ENCODE data around the gene LPCAT4.

Gene LPCAT4

GRCh38 chr15:34365836-34366235, 1.2 kb downstream of the LPCAT4 start:
- no peak for TF ChIP-seq CTCF (conservative IDR thresholded peaks at IDR 0.05; ENCODE audit: low read depth)
- DNase-seq (ENCODE audit: low spot score): no peak
- CTCF ChIA-PET: no interaction called here
- POLR2A ChIA-PET (ENCODE audit: low non-redundant PET): interaction anchor here (1.0 kb wide), 1 partner anchor 28 kb away, joined by 4 read pairs; the partner anchor contains the start of gene SLC12A6
- H3K27ac ChIP-seq: peak overlapping the region; percentile 97

GRCh38 chr15:34365091-34365825, 1.7 kb downstream of the LPCAT4 start:
- DNase-seq (ENCODE audit: low spot score): no peak
- POLR2A ChIA-PET (ENCODE audit: low non-redundant PET): no interaction called here
- TF ChIP-seq CTCF (conservative IDR thresholded peaks at IDR 0.05; ENCODE audit: low read depth): no peak
- peak overlapping the region; percentile 97 for H3K27ac ChIP-seq
- CTCF ChIA-PET: no interaction called here

- TF ChIP-seq CTCF (conservative IDR thresholded peaks at IDR 0.05; ENCODE audit: low read depth): no peak
- CTCF ChIA-PET: no interaction called here
- H3K27ac ChIP-seq: no peak overlapping the region
- POLR2A ChIA-PET (ENCODE audit: low non-redundant PET): no interaction called here
- no peak for DNase-seq (ENCODE audit: low spot score)
Observed at GRCh38 chr15:34364041-34364440, 3.0 kb downstream of the LPCAT4 start.

- no peak for TF ChIP-seq CTCF (conservative IDR thresholded peaks at IDR 0.05; ENCODE audit: low read depth)
- H3K27ac ChIP-seq: no peak overlapping the region; the same call in 1 of the 2 replicates
- ChIA-PET CTCF (no interaction called here), POLR2A (ENCODE audit: low non-redundant PET) (no interaction called here)
- DNase-seq (ENCODE audit: low spot score): no peak
Observed at GRCh38 chr15:34362047-34362773, 4.8 kb downstream of the LPCAT4 start.

GRCh38 chr15:34361278-34361677, 5.7 kb downstream of the LPCAT4 start:
- H3K27ac ChIP-seq: peak overlapping the region; percentile 5; the same call in 1 of the 2 replicates
- TF ChIP-seq CTCF (conservative IDR thresholded peaks at IDR 0.05; ENCODE audit: low read depth): no peak
- CTCF ChIA-PET: interaction anchor here (1.2 kb wide), 1 partner anchor 18 kb away, joined by 4 read pairs; the partner anchor contains the start of genes NOP10 and NUTM1
- no peak for DNase-seq (ENCODE audit: low spot score)
- POLR2A ChIA-PET (ENCODE audit: low non-redundant PET): no interaction called here

GRCh38 chr15:34360298-34360697, 6.7 kb downstream of the LPCAT4 start:
- POLR2A ChIA-PET (ENCODE audit: low non-redundant PET): no interaction called here
- TF ChIP-seq CTCF (conservative IDR thresholded peaks at IDR 0.05; ENCODE audit: low read depth): no peak
- CTCF ChIA-PET: interaction anchor here (1.2 to 1.3 kb wide), 2 partner anchors 8 to 17 kb away, joined by 3 to 4 read pairs; partner anchors contain the start of genes NOP10 and NUTM1
- no peak overlapping the region for H3K27ac ChIP-seq
- DNase-seq (ENCODE audit: low spot score): peak; percentile 72
